H1 (cell line): Measurements from ENCODE around the gene MAN1A2. TPM values are rescaled to one million over a fixed set of nuclear protein-coding genes. Genes with fewer than 3 reads are reported as not detected.

Source experiments
- ASH2L ChIP-seq: fragments of 200-600, 300-600 bp; sonication (generic); IDR thresholded peaks from one replicate; pipeline ENCODE4 v1.7.1; 2017; ENCODE audit warnings: low read length
- CBX5 ChIP-seq: fragments of 300-800, 300-1000 bp; sonication (generic); IDR thresholded peaks from 2 replicates; pipeline ENCODE4 v1.7.1; 2016; ENCODE audit warnings: antibody characterized with exemption, low read length, low read depth
- CEBPB ChIP-seq: IDR thresholded peaks from 2 replicates; pipeline ENCODE4 v1.6.1; 2012; ENCODE audit warnings: low read depth, low read length
- CHD7 ChIP-seq: fragments of 300-600 bp; sonication (generic); IDR thresholded peaks from 2 replicates; pipeline ENCODE4 v1.7.1; 2012; ENCODE audit warnings: low read length, moderate library complexity, mild to moderate bottlenecking, inconsistent platforms; ENCODE audit not compliant: insufficient replicate concordance
- EP300 ChIP-seq, 2 experiments: IDR thresholded peaks; 1 replicate in 1 of 2; 2 replicates in 1 of 2; pipeline ENCODE4 v1.6.1; 2011 to 2012; ENCODE audit warnings: low read depth in 2 of 2, low read length in 2 of 2, mild to moderate bottlenecking in 2 of 2, borderline replicate concordance in 1 of 2, inconsistent platforms in 1 of 2, moderate library complexity in 1 of 2
- KDM1A ChIP-seq: fragments of 200-600, 300-600 bp; sonication (generic); IDR thresholded peaks from 2 replicates; pipeline ENCODE4 v1.7.1; 2016; ENCODE audit warnings: mild to moderate bottlenecking, low read length, borderline replicate concordance
- RFX5 ChIP-seq: IDR thresholded peaks from 2 replicates; pipeline ENCODE4 v1.6.1; 2011; ENCODE audit warnings: low read depth, low read length, improper control_type of control experiment, borderline replicate concordance
- TBP ChIP-seq: IDR thresholded peaks from 2 replicates; pipeline ENCODE4 v1.6.1; 2011; ENCODE audit warnings: low read depth, low read length, improper control_type of control experiment
- TEAD4 ChIP-seq: IDR thresholded peaks from 2 replicates; pipeline ENCODE4 v1.6.1; 2012; ENCODE audit warnings: low read depth, low read length, inconsistent platforms, mixed read lengths
- polyA plus RNA-seq, 7 experiments: library from polyadenylated mRNA; depleted of rRNA in 3 of 7; stranded (reverse) in 5 of 7; unstranded in 2 of 7; fragments of >200 nt in 5 of 7; fragments of 200-250 nt in 2 of 7; gene quantifications; 1 replicate in 5 of 7; 2 replicates in 1 of 7; 4 replicates in 1 of 7; pipeline versions ENCODE4 v1.2.1 to v1.2.3, GENCODE V29; 2011 to 2013; ENCODE audit warnings: missing spikeins in 2 of 7, mixed read lengths in 2 of 7
- total RNA-seq: library from RNA; stranded (reverse); fragmentation: NEBNext Ultra II Directional; extraction: Animal tissue kit (Norgen Biotek cat#: 25700); gene quantifications from 2 replicates; pipeline ENCODE4 v1.2.1, GENCODE V29; 2021
- TF ChIP-seq, protein P1 (sequence below), 3 experiments: IDR thresholded peaks; 1 replicate in 2 of 3; 2 replicates in 1 of 3; pipeline versions ENCODE4 v1.5.1 to v1.6.1; 2011; ENCODE audit warnings: low read length in 3 of 3, mild to moderate bottlenecking in 3 of 3, inconsistent platforms in 2 of 3, low read depth in 1 of 3, moderate library complexity in 1 of 3; ENCODE audit not compliant: insufficient read depth in 1 of 3; ENCODE audit errors: control extremely low read depth in 1 of 3

Gene MAN1A2
- total and polyA plus RNA-seq, 2 of the 8 experiments (the other 6 are each of a cell fraction or from before 2014, with no cell fraction given): 5.5 to 18.8 TPM

DNA sequence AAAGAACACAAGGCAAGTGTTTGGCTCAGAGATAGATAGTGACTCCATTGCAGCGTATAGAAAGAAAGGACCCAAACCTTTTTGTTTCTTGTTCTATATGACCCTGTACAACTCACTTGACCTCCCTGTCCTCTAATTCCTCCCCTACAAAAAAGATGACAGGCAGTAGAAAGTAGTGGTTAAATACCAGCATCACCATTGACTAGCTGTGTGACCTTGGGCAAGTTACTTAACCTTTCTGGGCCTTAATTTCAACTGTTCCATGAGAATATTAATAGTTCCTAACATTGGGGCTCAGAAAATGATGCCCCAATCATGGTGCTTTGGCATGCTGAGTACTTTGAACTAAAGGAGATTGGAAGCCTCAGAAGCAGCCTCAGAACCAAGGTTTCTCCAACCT lies 46.7 kb upstream of the MAN1A2 start (continued):
- TF ChIP-seq CHD7: no peak
- TF ChIP-seq RFX5: no peak
- TF ChIP-seq ASH2L: no peak
- no peak for TF ChIP-seq CEBPB
- TF ChIP-seq, protein P1, sequence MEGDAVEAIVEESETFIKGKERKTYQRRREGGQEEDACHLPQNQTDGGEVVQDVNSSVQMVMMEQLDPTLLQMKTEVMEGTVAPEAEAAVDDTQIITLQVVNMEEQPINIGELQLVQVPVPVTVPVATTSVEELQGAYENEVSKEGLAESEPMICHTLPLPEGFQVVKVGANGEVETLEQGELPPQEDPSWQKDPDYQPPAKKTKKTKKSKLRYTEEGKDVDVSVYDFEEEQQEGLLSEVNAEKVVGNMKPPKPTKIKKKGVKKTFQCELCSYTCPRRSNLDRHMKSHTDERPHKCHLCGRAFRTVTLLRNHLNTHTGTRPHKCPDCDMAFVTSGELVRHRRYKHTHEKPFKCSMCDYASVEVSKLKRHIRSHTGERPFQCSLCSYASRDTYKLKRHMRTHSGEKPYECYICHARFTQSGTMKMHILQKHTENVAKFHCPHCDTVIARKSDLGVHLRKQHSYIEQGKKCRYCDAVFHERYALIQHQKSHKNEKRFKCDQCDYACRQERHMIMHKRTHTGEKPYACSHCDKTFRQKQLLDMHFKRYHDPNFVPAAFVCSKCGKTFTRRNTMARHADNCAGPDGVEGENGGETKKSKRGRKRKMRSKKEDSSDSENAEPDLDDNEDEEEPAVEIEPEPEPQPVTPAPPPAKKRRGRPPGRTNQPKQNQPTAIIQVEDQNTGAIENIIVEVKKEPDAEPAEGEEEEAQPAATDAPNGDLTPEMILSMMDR (IDR thresholded peaks at IDR 0.05; ENCODE audit: control extremely low read depth in 1 of 3, insufficient read depth in 1 of 3, low read depth in 1 of 3, low read length in 3 of 3): no peak
- TF ChIP-seq TEAD4: no peak
- TF ChIP-seq TBP: no peak
- TF ChIP-seq KDM1A: no peak
- TF ChIP-seq CBX5: no peak
- no peak for TF ChIP-seq EP300 (IDR thresholded peaks at IDR 0.05; ENCODE audit: borderline replicate concordance in 1 of 2, low read depth in 2 of 2, low read length in 2 of 2)
